Lower leg skin (tissue), 3 donors: ENCODE results near the gene TFRC.

Experiments
- POLR2A ChIP-seq, 2 donors: fragments of 450-650 bp; IDR thresholded peaks; one replicate each; pipeline ENCODE4 v1.6.1; 2016 to 2017; ENCODE audit warnings: antibody characterized with exemption in 2 of 2, mild to moderate bottlenecking in 1 of 2, moderate library complexity in 1 of 2
- TF ChIP-seq, protein P1 (sequence below), 3 donors: fragments of 450-650 bp; IDR thresholded peaks; one replicate each; pipeline ENCODE4 v1.5.1; 2016; ENCODE audit warnings: antibody characterized with exemption in 3 of 3, mild to moderate bottlenecking in 3 of 3, moderate library complexity in 2 of 3

DNA sequence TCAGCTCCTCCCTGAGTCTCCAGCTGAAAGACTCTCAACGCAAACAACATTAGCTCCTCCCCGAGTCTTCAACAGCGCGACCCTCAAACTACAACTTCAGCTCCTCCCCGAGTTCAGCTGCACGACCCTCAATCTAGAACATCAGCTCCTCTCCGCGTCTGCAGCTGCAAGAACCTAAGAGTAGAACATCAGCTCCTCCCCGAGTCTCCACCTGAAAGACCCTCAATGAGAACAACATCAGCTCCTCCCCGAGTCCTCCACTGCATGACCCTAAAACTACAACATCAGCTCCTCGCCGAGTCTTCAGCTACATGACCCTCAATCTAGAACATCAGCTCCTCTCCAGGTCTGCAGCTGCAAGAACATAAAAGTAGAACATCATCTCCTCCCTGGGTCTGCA lies 78.3 kb downstream of the TFRC start:
- TF ChIP-seq, protein P1, sequence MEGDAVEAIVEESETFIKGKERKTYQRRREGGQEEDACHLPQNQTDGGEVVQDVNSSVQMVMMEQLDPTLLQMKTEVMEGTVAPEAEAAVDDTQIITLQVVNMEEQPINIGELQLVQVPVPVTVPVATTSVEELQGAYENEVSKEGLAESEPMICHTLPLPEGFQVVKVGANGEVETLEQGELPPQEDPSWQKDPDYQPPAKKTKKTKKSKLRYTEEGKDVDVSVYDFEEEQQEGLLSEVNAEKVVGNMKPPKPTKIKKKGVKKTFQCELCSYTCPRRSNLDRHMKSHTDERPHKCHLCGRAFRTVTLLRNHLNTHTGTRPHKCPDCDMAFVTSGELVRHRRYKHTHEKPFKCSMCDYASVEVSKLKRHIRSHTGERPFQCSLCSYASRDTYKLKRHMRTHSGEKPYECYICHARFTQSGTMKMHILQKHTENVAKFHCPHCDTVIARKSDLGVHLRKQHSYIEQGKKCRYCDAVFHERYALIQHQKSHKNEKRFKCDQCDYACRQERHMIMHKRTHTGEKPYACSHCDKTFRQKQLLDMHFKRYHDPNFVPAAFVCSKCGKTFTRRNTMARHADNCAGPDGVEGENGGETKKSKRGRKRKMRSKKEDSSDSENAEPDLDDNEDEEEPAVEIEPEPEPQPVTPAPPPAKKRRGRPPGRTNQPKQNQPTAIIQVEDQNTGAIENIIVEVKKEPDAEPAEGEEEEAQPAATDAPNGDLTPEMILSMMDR (IDR thresholded peaks at IDR 0.05): no peak
- no peak for TF ChIP-seq POLR2A (IDR thresholded peaks at IDR 0.05)
